ENCODE data around the gene LAMA2.

DNA sequence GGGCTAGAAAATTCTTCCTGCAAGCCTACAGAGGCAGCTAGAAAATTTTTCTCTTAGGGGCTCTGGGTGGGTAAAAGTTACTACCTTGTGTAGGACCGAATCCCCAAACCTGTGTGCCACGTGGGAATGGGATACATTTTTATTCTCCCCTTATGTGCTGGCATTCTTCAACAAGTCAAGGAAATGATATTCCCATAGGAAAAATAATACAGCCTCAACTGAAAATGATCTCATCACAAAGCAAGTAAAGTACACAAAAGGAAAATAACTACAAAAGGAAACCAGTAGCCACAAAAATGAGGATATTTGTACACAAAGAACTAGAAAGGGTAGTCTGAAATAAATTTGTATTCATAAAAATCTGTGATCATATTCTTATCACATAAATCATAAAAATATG is 298.1 kb downstream of the LAMA2 start:
- TF ChIP-seq, protein P1, sequence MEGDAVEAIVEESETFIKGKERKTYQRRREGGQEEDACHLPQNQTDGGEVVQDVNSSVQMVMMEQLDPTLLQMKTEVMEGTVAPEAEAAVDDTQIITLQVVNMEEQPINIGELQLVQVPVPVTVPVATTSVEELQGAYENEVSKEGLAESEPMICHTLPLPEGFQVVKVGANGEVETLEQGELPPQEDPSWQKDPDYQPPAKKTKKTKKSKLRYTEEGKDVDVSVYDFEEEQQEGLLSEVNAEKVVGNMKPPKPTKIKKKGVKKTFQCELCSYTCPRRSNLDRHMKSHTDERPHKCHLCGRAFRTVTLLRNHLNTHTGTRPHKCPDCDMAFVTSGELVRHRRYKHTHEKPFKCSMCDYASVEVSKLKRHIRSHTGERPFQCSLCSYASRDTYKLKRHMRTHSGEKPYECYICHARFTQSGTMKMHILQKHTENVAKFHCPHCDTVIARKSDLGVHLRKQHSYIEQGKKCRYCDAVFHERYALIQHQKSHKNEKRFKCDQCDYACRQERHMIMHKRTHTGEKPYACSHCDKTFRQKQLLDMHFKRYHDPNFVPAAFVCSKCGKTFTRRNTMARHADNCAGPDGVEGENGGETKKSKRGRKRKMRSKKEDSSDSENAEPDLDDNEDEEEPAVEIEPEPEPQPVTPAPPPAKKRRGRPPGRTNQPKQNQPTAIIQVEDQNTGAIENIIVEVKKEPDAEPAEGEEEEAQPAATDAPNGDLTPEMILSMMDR (IDR thresholded peaks at IDR 0.05; ENCODE audit: low read length): no peak
- no peak for TF ChIP-seq EZH2 (IDR thresholded peaks at IDR 0.05; ENCODE audit: borderline replicate concordance, low read length)
